Fibroblast of peridontal ligament (primary cell): Measurements from ENCODE around the gene EPOP.
A peak's percentile ranks its signal among the peaks of the same experiment; 100 is the strongest.

Experiments
- DNase-seq: peaks from one replicate; pipeline ENCODE4 v3.0.0-alpha.2; 2010; ENCODE audit errors: extremely low read depth

Gene EPOP

DNA sequence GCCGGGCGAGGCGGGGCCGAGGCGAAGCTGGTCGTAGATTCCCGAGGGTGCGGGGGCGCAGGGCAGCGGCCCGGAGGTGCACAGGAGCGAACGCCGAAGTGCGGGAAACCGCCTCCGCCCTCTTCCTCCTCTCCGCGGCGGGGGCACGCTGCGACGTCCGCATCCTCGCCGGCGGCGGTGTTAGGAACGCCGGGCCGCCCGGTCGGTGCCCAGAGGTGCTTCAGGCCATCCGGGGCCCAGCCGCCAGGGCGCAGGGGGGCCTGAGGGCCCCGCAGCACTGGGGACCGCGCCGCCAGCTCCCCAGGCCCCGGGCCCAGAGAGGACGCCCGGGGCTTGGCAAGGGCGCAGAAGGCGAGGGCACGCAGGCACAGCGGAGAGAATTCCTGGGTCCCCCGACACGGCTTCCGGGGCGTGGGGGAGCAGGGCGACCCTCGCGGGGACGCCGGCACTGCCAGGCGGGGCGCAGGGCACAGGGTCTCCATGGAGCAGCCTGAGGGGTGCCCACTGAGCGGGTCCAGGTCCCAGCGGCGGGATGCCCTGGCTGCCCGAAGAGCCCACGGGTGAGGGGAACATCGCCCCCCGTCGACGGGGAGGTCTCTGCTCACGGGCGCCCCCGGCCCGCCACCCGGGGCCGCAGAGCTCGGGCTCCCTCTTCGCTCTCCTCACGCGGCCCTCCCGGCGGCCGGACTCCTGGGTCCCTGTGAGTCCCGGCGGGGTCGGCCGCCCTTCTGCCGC is 576 bp downstream of the EPOP start:
- DNase-seq: no peak

DNA sequence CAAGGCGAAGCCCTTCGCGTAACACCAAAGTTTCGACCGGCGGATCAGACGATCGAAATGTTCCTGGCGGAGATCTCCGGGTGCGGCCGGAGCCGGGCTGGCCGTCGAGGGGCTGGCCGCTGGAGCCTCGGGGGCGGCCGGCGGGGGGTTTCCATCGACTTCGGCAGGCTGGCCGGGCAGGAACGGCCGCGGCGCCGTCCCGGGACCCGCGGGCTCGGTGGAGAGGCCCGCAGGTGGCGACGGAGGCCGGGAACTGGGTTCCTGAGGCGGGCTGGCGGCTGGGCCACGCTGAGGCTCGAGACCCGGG is 1.1 kb downstream of the EPOP start:
- DNase-seq: no peak

DNA sequence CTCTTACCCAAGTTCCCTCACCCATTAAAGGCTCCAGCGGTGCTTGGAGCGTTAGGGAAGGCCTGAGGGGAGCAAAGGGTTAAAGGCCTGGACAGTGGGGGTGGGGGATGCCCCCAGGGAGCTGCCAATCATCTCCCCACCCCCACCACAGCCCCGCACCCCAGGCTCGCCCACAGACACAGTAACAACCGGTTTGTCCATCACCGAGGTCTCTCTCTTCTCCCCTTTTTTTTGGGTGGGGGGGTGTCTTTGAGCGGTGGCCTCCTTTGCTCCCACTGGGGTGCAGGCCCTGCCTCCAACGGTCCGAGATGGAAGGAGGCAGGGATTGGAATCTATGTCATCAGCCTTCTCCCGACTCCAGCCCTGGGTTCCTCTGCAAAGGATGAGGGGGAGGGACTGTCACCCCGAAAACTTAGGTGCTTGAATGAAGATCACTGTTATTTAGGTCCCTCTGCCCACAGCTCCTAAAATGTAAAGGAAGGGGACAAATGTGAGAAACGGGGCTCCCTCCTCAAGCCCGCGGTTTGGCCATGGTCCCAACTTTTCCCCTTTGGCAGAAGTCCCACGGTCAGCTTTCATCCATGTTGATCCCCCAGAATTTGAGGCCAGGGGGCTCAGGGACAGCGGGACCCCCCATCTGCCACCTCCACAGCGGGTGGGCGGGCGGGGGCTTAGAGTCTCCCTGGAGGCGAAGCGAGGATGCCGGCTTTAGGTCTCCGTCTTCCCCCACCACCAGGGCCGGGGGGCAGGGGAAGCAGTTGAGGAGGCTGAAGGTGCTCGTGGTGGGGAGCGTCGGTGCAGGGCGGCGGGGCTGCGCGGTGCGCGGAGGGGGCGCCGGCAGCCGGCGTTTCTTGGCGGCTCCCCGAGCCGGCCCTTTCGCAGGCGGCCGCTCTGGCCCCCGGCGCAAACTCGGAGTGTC is 1.7 kb downstream of the EPOP start:
- no peak for DNase-seq

DNA sequence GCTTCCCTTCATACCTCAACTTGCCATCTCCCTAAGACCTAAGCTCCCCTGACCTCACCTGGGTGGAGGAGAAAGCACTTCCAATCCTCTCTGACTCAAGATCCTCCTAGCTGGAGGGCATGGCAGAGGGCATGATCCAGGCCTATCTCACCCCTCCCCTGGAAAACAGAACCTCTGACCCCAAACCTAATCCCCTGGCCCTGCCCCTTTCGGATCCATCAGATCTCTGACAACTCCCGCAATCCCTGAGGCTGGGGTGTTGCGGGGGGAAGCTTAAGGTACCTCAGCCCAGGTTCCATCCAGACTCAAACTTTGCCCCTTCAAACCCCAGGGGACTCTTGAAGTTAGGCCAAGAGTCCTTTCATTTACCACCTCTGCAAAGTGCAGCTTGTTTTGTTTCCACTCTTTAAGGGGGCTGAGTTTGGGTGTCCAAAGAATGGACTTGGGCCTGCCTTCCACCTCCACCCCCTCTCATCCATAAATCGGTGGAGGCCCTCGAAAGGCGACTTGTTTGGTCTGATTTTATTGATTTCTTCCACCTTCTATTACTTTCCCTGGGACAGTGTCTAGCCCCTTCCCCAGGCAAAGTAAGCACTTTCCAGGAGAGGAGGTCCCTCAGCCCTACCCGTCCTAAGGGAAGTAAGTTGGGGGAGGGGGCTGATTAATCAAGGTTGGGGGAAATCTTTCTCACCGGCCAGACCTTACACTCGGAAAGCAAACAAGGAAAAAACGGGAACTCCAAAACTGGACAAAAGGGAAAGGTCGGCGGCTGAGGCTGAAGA is 2.6 kb downstream of the EPOP start:
- DNase-seq: no peak

DNA sequence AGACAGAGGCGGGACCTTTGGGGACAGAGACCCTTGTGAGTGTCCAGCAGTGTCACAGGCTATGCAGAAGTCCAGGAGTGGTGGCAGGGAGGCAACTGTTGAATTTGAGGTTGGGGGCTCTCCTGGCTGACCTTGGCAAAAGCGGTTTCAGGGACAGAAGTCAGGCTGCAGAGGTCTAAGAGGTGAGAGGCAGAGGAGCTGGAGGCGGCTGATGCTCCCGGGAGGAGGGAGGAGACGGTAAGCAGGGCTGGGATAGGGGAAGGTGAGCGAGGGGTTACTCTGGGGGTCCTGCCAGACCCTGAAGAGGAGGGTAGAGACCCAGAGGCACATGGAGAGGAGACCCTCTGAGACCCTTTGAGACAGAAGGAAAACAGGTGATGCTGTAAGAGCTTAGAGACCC is 5.2 kb downstream of the EPOP start:
- no peak for DNase-seq

DNA sequence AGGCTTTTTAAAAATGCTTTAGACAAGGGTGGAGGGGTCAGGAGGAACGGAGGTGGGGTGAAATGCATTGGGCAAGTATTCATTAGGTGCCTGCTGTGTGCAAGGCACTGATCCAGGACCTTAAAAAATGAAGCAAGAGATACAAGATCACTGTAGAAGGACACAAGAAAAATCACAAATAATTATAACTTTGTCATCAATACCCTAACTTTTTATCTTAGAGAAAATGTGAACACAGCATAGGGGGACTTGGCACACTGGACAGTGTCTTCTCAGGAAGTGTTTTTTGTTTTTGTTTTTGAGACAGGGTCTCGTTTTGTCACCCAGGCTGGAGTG is 7.0 kb downstream of the EPOP start:
- DNase-seq: no peak

DNA sequence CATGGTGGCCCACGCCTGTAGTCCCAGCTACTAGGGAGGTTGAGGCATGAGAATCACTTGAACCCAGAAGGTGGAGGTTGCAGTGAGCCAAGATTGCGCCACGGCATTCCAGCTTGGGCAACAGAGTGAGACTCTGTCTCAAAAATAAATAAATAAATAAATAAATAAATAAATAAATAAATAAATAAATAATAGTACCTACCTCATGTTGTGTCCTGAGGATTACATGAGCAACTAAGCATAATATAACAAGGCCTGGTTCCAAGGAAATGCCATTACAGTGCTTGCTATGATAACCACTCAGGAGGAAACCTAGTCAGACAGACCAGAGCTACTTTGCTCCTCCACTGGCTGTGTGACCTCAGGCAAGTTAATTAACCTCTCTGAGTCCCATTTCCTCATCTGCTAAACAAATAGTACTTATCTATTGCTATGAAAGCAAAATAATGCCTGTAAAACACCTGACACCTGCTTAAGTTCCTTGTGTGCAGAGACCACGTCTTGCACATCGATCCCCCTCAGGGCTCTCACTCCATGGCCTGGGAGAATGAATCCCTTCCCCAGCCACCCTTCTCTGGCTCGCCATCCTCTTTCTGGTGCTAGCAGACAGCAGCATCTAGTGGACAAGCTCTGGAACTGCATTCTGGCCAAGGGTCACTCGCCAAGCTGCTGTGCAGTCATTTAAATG is 7.5 kb downstream of the EPOP start:
- peak; percentile 70 for DNase-seq

DNA sequence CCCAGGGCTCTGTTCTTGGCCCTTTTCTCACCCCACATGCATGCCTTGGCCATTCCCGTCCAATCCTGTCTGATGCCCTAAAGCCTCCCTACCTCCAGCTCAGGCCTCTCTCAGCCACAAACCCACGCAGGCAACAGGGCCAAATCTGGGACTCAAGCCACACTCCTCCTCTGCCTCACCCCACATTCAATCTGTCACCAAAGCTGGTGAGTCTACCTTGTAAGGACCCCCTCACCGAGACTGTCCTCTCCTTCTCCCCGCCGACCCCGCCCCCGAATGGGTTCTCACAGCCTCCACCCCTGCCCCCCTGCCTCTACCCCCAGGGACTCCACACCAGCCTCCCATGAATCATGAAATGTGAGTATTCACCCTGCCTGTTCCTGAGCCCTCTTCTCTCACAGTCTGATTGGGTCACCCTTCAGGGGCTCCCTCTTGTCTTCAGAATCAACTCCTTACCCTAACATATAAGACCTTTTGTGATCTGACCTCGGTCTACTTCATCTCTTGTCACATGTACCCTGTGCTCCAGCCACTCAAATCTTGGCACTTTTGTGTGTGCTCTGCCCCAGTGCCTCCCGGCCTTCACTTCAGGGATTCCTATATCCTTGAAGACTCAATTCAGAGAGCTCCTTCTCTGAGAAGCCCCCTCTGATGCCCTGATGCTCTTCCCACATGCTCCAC is 10.7 kb downstream of the EPOP start:
- no peak for DNase-seq

DNA sequence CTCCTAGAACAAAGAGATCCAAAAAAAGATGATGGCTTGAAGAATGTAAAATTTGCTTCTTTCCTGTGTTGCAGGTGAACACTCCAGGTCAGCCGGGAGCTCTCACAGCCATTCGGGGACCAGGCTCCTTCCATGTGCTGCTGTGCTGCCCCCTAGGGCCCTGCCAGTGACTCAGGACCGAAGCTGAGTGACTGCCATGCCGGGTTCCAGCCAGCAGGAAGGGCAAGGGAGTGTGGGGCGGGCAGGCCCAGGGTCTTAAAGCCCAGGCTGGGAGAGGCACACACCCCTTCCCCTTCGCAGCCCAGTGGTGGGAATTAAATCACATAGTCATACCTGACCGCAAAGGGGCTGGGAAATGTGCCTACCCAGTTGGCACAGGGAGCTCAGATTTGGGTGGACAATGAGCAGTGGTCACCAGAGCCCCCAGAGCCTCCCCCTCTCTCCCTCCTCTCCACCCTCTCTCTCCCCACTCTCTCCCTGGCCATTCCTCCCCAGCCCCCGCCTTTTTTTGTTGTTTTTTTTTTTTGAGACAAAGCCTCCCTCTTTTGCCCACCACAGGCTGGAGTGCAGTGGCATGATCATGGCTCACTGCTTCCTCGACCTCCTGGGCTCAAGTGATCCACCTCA is 11.5 kb downstream of the EPOP start:
- DNase-seq: peak; percentile 14

DNA sequence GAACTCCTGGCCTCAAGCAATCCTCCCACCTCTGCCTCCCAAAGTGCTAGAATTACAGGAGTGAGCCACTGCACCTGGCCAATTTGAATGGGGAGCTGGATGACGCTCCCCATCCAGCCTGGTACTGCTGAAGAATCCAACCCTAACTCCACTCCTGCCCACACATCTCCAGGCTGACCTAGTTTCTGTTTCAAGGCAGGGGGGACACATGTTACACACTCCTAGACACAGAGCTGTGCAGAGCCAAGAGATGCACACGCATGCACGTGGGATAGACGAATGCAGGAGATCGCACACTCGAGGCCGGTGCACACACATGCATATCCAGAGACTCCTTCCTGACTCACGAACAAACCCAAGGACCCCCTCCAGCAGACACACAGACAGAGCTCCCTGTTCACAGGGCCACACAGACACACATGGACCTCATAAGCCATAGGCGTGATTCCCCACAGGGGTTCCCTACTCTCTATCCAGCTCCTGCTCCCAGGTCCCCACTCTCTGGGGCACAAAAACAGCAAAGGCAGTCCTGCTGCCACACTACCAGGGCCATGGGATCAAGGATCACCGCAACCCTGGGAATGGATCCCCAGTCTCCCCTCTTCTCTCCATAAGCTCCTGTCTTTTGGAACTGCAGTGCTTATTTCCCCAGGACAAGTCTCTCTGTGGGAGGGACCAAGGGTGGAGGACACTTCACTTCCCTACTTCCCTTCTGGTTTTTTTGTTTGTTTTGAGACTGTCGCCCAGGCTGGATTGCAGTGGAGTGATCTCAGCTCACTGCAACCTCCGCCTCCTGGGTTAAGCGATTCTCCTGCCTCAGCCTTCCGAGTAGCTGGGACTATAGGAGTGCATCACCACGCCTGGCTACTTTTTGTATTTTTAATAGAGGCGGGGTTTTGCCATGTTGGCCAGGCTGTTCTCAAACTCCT is 14.4 kb downstream of the EPOP start:
- no peak for DNase-seq

DNA sequence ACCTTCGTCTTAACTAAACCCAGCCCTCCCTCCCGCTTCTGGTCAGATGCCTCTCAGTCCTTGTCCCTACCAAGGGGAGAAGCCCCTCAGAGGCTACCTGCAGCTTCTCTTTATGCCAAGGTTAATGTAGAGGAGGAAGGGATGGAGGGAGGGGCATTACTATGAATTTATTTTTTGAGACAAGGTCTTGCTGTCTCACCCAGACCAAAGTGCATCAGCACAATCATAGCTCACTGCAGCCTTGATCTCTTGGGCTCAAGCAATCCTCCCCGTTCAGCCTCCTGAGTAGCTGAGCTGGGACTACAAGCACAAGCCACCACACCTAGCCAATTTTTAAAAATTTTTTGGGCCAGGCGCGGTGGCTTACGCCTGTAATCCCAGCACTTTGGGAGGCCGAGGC is 15.3 kb downstream of the EPOP start:
- no peak for DNase-seq

DNA sequence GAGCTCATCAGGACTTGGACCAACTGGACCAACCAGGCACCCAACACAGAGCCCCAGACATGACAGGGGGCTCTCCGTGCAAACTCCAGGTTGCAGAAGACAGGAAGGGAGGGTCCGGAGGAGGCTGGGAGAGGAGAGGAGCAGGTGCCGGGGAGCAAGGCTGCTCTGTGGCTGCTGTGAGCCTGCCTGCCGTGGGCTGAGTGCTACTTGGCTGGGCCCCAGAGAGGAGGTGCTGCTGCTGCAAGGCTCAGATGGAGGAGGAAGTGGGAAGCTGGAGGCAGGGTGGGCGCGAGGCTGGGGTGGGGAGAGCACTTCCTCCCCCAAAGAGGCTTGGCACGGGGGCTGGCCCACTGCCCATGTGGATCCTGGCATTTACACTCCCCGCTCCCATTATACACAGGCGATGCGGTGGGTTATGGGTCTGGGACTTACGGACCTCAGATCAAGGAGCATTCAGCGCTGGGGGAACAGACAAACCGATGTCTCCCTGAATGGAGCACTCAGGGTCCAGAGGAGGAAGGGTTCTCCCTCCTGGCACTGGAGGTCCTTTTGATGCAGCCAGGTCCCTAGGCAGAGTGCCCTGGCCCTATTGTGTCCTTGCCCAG is 15.9 kb downstream of the EPOP start:
- no peak for DNase-seq

DNA sequence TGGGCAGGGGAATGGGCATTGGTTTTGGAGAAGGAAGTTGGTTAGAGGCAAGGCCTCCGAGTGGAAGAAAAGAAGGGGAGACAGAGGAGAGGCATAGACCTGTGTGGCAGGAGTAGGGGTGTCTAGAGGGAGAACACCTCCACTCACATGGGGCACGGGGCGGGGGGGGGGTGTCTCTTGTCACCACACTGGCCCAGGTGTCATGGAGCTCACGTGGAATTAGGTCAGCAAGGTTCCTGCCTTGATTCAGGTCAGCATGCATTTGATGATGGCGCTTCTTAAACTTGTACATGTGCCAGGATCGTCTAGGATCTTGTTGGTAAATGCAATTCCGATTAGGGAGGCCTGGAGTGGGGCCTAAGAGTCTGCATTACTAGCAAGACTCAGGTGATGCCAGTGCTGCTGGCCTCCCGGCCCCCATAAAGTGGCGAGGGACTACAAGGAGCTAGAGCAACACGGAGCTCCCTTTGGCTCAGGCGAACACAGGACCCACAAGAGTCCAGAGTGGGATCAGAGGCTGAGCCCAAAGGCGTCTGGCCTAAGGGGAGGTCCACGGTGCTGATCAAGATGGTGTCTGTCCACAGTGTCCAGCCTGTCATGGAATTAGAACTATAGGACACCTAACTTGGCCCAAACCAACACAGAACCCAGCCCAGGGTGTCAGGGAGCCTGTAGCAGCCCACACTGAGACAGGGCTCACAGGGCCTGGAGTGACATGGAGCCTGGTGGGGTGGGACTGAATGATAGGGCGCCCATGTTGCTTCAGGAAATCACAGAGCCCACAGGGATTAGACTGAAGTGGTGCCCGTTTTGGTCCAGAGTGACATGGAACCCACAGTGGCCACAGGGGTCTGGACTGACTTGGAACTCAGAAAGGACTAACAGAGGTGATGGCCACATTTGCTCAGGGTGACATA is 16.7 kb downstream of the EPOP start:
- no peak for DNase-seq

DNA sequence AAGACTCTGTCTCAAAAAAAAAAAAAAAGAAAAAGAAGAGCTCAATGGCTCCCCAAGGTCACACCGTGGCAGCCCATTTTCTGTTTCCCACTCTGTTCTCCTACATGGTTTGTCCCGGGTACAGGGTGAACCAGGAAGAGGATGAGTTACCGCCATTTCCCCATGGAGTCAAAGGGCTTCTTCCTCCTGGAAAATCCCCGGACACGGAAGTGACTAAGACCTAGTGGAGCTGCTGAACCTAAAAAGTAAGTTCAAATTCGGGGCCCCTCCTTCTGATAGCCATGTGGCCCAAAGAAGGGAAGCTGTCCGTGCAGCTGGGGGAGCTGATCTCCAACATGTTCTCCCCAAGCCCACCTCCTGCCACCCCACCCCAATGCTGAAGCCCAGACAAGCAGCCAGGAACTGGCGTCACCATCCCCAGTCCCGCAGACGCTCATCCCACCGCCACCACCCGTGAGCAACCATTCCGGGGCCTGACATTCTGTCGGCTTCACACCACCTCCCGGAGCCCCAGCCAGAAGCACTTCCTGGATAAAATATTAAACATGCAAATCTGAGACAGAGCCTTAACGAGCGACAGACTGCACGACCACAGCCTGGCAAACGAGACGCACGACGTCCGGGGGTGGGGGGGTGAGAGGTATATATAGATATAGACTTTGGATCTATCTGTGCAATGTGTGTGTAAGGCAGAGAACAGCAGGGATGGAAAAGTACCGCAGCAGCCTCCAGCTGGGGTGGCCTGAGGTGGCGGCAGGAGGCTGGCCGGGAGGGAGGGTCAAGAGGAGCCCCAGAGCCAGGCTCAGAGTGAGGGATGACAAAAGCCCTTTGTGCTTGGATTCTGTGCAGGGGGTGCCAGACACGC is 17.6 kb downstream of the EPOP start:
- no peak for DNase-seq

DNA sequence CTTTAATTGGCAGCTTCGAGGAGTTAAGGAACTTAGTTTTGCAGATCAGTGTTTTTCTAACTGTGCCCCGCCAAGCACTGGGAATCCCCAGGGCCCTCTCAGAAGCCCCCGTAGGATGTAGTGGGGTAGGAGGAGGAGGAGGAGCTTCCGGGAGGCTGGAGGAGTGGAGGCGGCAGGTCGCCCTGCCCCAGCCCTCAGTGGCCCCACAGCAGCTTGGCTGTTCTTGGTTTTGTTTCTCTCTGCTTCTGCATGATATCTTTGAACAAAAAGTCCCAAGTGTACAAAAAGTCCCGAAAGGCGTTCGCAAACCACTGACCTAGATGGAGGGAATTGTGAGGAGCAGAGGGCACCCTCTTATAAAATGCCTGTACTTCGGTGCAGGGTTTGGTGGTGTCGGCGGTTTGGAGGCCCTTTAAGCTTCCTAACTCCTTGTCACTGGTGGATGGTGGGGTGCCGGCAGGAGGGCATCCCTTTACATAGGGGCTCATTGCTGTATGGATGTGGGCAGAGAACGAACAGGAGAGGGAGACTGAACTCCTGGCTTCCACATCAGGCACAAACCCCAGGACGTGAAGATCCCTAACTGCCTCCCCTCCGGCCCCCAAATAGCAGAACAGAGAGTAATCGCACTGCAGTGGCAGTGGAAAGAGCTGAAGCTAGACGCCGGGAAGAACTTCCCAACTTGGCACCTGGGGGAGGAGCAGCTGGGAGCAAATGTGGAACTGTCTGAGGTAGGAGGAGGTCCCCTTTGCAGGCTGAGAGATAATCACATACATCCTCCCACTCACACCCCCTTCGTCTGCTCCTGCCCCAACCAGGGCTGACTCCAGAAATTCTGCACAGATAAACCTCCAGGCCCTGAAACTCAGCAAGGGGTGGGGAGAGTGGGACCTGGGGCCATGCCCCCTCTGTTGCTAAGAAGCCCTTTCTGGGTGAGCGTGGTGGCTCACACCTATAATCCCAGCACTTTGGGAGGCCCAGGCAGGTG is 20.1 kb downstream of the EPOP start:
- DNase-seq: no peak

DNA sequence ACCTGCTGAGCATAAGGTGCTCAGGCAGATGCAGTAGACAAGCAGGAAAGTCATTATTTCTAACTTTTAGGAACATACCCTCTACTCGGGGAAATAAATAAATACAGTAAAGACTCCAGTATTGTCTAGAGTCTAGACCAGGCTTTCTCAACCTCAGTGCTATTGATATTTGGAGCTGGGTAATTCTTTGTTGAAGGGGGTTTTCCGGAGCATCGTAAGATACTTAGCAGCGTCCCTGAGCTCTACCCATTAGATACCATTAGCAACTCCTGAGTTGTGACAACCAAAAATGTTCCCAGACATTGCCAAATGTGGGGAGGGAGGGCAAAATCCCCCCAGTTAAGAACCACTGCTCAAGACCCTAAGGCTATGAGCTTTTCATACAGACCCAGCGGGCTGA is 21.1 kb downstream of the EPOP start:
- DNase-seq: no peak
